K562 (cell line): Measurements from ENCODE around the gene NFATC2. TPM values are rescaled to one million over a fixed set of nuclear protein-coding genes. Genes with fewer than 3 reads are reported as not detected.
A peak's percentile ranks its signal among the peaks of the same experiment; 100 is the strongest.

Source experiments
- ATAC-seq: fragments of 200-7000 bp; cut with Tn5 transposase; 3 replicates; pipeline ENCODE4 v1.9.1; 2020; ENCODE audit warnings: moderate library complexity
- BruUV-seq: library from RNA; stranded (reverse); fragments of 400-500 nt; replicated peaks from 2 replicates; lab custom pipeline; 2021; lab: Mats Ljungman, UMichigan
- CTCF ChIA-PET: fragments of 300-600 bp; formaldehyde crosslinking; extraction: SDS; loops from one replicate; lab custom pipeline; 2021; ENCODE audit warnings: low intra/inter-chr PET ratio; lab: Yijun Ruan, JAX
- POLR2A ChIA-PET: fragments of 300-600, 350-650 bp; sonication (Branson Sonifier 250); formaldehyde crosslinking; extraction: SDS; loops from one replicate; lab custom pipeline; 2021; ENCODE audit warnings: antibody characterized with exemption, inconsistent platforms; lab: Yijun Ruan, JAX
- DNase-seq, 4 experiments: peaks; one replicate each; pipeline versions ENCODE4 v3.0.0 to v3.0.0-alpha.2; 2011 to 2018; ENCODE audit warnings: low spot score in 3 of 4, mixed read lengths in 3 of 4; ENCODE audit errors: extremely low read depth in 1 of 4
- FAIRE-seq: peaks from 2 replicates; lab custom pipeline; 2011; peaks lifted over from hg19 to GRCh38; lab: Jason Lieb, UNC
- H2AFZ ChIP-seq: 2 replicates; pipeline ENCODE4 v1.6.0; 2011; ENCODE audit warnings: low read depth, low read length, control low read depth, inconsistent platforms
- H3K27ac ChIP-seq: fragments of 200-600 bp; 3 replicates; pipeline ENCODE4 v1.8.0; 2011; ENCODE audit warnings: low read depth, mild to moderate bottlenecking, control low read depth, inconsistent platforms, low read length, moderate library complexity, mixed read lengths; ENCODE audit errors: extremely low read depth
- H3K27me3 ChIP-seq, 2 experiments: fragments of 300-600 bp in 1 of 2; 2 replicates in 1 of 2; 3 replicates in 1 of 2; pipeline versions ENCODE4 v1.6.0 to v1.8.0; 2011; ENCODE audit warnings: inconsistent platforms in 2 of 2, low read length in 2 of 2, mild to moderate bottlenecking in 1 of 2, mixed read lengths in 1 of 2, moderate library complexity in 1 of 2; ENCODE audit not compliant: control insufficient read depth in 2 of 2, insufficient read depth in 2 of 2
- H3K36me3 ChIP-seq: fragments of 300-600 bp; 3 replicates; pipeline ENCODE4 v1.8.0; 2011; ENCODE audit warnings: mild to moderate bottlenecking, low read length, inconsistent platforms; ENCODE audit not compliant: control insufficient read depth, insufficient read depth
- H3K4me1 ChIP-seq, 2 experiments: fragments of 200-600 bp in 1 of 2; replicated peaks in 1 of 2; 2 replicates in 1 of 2; 3 replicates in 1 of 2; pipeline versions ENCODE4 v1.5.1 to v1.8.0; 2011; ENCODE audit warnings: inconsistent platforms in 2 of 2, low read length in 2 of 2, mild to moderate bottlenecking in 1 of 2, mixed read lengths in 1 of 2, moderate library complexity in 1 of 2; ENCODE audit not compliant: control insufficient read depth in 2 of 2, insufficient read depth in 2 of 2
- H3K4me2 ChIP-seq: 2 replicates; pipeline ENCODE4 v1.6.1; 2011; ENCODE audit warnings: low read length, control low read depth, inconsistent platforms, mixed read lengths; ENCODE audit not compliant: insufficient read depth
- H3K4me3 ChIP-seq: fragments of 200-600 bp; sonication (generic), shearing (Covaris generic); 2 replicates; pipeline ENCODE4 v1.5.1; 2016; ENCODE audit warnings: control low read depth, inconsistent platforms
- H3K79me2 ChIP-seq: fragments of 200-600 bp; 3 replicates; pipeline ENCODE4 v1.8.0; 2011; ENCODE audit warnings: low read length, inconsistent platforms; ENCODE audit not compliant: control insufficient read depth, insufficient read depth
- H3K9ac ChIP-seq, 2 experiments: 2 replicates each; pipeline versions ENCODE4 v1.6.0 to v1.6.1; 2011; ENCODE audit warnings: low read depth in 2 of 2, low read length in 2 of 2, control low read depth in 1 of 2, inconsistent platforms in 1 of 2, mild to moderate bottlenecking in 1 of 2, mixed read lengths in 1 of 2; ENCODE audit not compliant: insufficient read depth in 1 of 2
- H3K9me1 ChIP-seq: one replicate; pipeline ENCODE4 v1.6.0; 2011; ENCODE audit warnings: inconsistent platforms, mild to moderate bottlenecking, low read length, moderate library complexity; ENCODE audit not compliant: control insufficient read depth, insufficient read depth
- H3K9me3 ChIP-seq: replicated peaks from 2 replicates; pipeline ENCODE4 v1.5.1; 2011; ENCODE audit warnings: low read depth, low read length, inconsistent platforms; ENCODE audit not compliant: control insufficient read depth, insufficient read depth
- H4K20me1 ChIP-seq: replicated peaks from 2 replicates; pipeline ENCODE4 v1.6.1; 2011; ENCODE audit warnings: low read length, inconsistent platforms, mixed read lengths; ENCODE audit not compliant: control insufficient read depth, insufficient read depth
- ZKSCAN1 ChIP-seq: fragments of 150-350 bp; IDR thresholded peaks from 2 replicates; pipeline ENCODE4 v1.6.1; 2016; ENCODE audit warnings: low read depth, low read length
- ZNF174 ChIP-seq: fragments of 250-450 bp; sonication (Bioruptor Pico); IDR thresholded peaks from 2 replicates; pipeline ENCODE4 v1.4.0; 2020; ENCODE audit warnings: mild to moderate bottlenecking
- WGBS: fragments of 100-300 bp; shearing (Covaris generic); methylation state at CpG from one replicate; pipeline ENCODE4 v1.1.6; 2016; ENCODE audit warnings: low coverage, mixed read lengths; ENCODE audit not compliant: insufficient coverage; ENCODE audit errors: missing lambda C conversion rate; 5-methylcytosine and 5-hydroxymethylcytosine counted together
- in situ Hi-C: fragments of 300-500 bp; cut with MboI; formaldehyde crosslinking; loops from 4 replicates; pipeline ENCODE4 v1.15.0; 2018; ENCODE audit warnings: inconsistent platforms, mixed read lengths
- intact Hi-C: fragments of 100-400 bp; cut with micrococcal nuclease; formaldehyde crosslinking; loops from 2 replicates; pipeline ENCODE4 v1.14.2; 2022
- polyA plus RNA-seq, 8 experiments: library from polyadenylated mRNA; depleted of rRNA in 4 of 8; stranded (reverse) in 5 of 8; unstranded in 3 of 8; fragments of >200 nt; fragmentation: Nextera tagmentation in 2 of 8; fragmentation: Illumina TruSeq in 1 of 8; extraction: Ambion mirVana in 2 of 8; extraction: Trizol in 1 of 8; gene quantifications; 2 replicates each; pipeline versions ENCODE4 v1.2.1 to v1.2.3, GENCODE V29; 2011 to 2014; ENCODE audit warnings: inconsistent platforms in 1 of 8, missing spikeins in 1 of 8
- total RNA-seq, 7 experiments: library from RNA; depleted of rRNA in 6 of 7; stranded (reverse); fragments of >200 nt in 6 of 7; fragmentation: Illumina TruSeq in 2 of 7; extraction: Trizol in 2 of 7; gene quantifications; 2 replicates each; pipeline versions ENCODE4 v1.2.1 to v1.2.3, GENCODE V29; 2011 to 2021; ENCODE audit warnings: low replicate concordance in 1 of 7
- TF ChIP-seq, protein P1 (sequence below): sonication (generic); formaldehyde crosslinking; IDR thresholded peaks from 2 replicates; pipeline ENCODE4 v1.8.0; 2022; ENCODE audit warnings: missing genetic modification reagents, mild to moderate bottlenecking, borderline replicate concordance

Gene NFATC2
- total and polyA plus RNA-seq, 9 of the 15 experiments (the other 6 are each of a cell fraction or from before 2014, with no cell fraction given): 1.9 to 11.2 (median 3.0) TPM

DNA sequence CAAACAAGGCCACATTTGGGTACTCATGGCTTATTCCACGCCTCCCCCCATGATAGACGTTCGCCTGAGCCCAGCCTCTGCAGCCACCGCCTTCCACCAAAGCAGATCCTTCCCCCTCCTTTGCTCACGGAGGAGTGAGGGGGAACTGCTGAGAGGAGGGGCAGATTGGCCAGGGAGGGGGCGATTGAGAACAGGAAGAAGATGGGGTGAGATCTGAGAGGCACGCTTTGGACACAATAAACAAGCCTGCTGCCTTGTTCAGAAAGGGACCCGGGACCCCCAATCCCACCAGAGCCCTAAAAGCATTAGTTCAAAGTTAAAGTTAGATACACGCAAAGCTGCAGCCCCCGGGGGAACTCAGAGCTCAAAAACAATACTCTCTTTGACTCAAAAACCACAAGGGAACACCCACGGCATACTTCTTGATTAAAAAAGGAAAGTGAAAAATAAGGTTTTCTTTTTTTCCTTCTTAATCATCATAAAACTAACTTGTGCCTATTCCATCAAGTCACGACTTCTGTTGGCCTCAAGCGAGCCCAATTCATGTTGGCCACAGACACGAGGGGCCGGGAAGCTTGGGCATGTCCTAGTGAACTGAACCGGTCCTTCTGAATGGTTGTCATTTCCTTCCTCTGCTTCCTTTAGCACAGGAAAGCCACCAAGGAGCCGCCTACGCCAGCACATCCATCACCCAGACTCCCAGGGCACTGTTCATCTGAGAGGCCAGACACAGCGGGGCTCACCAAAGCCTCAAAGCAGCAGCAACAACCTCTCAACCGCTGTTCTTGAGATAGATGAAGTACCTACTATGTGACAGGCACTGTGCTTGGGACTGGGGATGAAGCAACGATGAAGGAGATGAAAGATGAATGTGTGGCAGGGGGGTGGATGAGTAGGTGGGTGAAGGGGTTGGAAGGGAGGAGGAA is 44.7 kb downstream of the NFATC2 start:
- no peaks in the 10 kb centered on the region for H3K9me3 ChIP-seq
- H3K27ac ChIP-seq: no peak overlapping the region
- H3K9me1 ChIP-seq: peaks cover 4% of the 10 kb centered on the region
- intact Hi-C loops: no loop called here
- peaks cover 9% of the 10 kb centered on the region; the same call in 2 of the 3 replicates for H3K36me3 ChIP-seq
- CTCF ChIA-PET: no interaction called here
- peaks cover 11% of the 10 kb centered on the region; the same call in 2 of the 3 replicates for H3K79me2 ChIP-seq
- DNase-seq (no peak), FAIRE-seq (no peak), ATAC-seq (no peak)
- H4K20me1 ChIP-seq: no peaks in the 10 kb centered on the region; the same call in none of the 2 replicates
- no peaks in the 10 kb centered on the region for H3K27me3 ChIP-seq
- no peak overlapping the region for H2AFZ ChIP-seq
- in situ Hi-C loops: no loop called here
- BruUV-seq: no TSS peak
- peaks cover 16 to 23% of the 10 kb centered on the region in 2 experiments for H3K4me1 ChIP-seq
- H3K4me3 ChIP-seq: no peak overlapping the region
- peak overlapping the region in 1 of 2 experiments; percentile 37; a peak in 1 of 4 replicates for H3K9ac ChIP-seq
- 71% methylated on average over 16 of the region's 21 CpGs for WGBS
- POLR2A ChIA-PET: no interaction called here
- no peak overlapping the region for H3K4me2 ChIP-seq
- TF ChIP-seq ZKSCAN1 (peak; percentile 72), ZNF174 (CRISPR knock-in tag) (no peak)
- TF ChIP-seq, protein P1, sequence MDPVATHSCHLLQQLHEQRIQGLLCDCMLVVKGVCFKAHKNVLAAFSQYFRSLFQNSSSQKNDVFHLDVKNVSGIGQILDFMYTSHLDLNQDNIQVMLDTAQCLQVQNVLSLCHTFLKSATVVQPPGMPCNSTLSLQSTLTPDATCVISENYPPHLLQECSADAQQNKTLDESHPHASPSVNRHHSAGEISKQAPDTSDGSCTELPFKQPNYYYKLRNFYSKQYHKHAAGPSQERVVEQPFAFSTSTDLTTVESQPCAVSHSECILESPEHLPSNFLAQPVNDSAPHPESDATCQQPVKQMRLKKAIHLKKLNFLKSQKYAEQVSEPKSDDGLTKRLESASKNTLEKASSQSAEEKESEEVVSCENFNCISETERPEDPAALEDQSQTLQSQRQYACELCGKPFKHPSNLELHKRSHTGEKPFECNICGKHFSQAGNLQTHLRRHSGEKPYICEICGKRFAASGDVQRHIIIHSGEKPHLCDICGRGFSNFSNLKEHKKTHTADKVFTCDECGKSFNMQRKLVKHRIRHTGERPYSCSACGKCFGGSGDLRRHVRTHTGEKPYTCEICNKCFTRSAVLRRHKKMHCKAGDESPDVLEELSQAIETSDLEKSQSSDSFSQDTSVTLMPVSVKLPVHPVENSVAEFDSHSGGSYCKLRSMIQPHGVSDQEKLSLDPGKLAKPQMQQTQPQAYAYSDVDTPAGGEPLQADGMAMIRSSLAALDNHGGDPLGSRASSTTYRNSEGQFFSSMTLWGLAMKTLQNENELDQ (CRISPR knock-in tag): no peak
